GM18498 (cell line): Measurements from ENCODE around the gene IER5.
"Not testable (repeated sequence)": the region's sequence is repeated elsewhere in the genome, so short reads cannot be mapped to it uniquely, and the experiment has no call there.

Experiments
- ATAC-seq: cut with Tn5 transposase; IDR thresholded peaks from one replicate; pipeline ENCODE4 v1.9.1; 2021; ENCODE audit warnings: mild to moderate bottlenecking, moderate library complexity; ENCODE audit not compliant: unreplicated experiment

The IER5 gene

DNA sequence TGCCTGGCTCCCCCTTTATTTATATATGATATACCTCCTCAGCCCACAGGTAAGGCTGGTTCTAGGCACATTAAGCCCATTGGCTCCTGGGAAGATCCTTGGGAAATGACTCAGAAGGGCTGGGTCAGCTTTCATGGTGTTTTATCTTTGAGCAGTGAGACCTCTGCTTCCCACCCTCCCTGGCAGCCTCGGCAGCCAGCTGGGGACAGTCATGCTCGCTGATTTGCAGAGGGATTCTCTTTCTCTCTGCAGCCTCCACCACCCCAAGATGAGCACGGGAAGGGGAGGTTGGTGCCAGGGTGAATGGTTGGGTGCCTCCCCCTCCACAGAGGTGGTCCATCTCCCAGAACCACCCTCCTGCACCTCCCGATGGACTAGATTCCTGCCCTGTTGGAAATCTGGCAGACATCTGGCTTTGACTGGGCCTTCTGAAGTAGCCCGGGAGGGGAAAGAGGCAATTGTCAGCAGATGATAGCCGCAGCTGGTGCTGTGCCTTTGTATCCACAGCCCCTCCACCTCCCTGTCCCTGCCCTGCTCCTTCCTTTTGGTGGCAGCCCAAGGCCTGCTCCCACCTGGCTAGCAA is 24.6 kb downstream of the IER5 start:
- ATAC-seq: no peak

DNA sequence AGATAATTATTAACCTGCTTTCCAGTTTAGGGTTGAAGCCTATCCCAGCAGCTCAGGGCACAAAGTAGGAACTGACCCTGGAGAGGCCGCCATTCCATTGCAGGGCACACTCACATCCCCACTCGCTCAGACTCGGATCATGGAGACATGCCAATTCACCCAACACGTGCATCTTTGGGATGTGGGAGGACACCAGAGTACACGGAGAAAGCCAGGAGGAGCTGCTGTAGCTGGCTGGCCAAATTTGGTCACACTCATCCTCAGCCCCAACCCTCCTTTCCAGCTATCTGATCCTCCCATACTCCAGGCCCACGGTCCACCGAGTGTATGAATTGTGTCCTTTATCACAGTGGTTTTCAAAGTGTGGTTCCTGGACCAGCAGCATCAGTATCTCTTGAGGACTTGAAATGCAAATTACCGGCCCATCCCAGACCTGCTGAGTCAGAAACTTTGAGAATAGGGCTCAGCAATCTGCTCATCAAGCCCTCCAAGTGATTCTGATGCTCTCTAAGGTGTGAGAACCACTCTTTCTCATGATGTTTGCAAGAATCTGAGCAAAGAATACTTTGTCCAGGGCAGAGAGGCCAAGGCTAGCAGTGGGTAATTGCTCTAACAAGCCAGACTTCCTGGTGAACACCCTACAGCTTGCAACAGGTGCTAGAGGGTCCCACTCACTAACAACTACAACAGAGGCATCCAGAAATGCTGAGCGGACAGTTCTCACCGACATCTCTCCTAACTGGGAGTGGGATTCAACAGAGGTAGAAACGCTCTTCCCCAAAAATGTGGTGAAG is 26.3 kb downstream of the IER5 start:
- ATAC-seq: no peak

DNA sequence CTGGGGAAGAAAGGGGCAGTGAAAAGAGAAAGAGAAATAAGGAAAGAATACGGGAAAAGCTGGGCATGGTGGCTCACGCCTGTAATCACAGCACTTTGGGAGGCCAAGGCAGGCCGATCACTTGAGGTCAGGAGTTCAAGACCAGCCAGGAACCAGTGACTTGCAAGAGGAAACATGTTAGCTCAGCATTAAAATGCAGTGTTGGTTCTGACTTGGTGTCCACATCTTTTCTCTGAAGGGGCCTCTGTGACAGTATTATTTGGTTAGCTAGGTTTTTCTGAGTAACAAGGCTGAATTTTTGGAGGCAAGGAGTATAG is 26.8 kb downstream of the IER5 start:
- ATAC-seq: no peak

DNA sequence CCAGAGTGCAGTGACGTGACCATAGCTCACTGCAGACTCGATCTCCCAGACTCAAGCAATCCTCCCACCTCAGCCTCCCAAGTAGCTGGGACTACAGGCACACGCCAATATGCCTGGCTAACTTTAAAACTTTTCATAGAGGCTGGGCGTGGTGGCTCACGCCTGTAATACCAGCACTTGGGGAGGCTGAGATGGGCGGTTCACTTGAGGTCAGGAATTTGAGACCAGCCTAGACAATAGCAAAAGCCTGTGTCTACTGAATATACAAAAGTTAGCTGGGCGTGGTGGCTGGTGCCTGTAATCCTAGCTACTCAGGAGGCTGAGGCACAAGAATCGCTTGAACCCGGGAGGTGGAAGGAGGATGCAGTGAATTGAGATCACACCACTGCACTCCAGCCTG is 27.5 kb downstream of the IER5 start:
- not testable (repeated sequence) for ATAC-seq

DNA sequence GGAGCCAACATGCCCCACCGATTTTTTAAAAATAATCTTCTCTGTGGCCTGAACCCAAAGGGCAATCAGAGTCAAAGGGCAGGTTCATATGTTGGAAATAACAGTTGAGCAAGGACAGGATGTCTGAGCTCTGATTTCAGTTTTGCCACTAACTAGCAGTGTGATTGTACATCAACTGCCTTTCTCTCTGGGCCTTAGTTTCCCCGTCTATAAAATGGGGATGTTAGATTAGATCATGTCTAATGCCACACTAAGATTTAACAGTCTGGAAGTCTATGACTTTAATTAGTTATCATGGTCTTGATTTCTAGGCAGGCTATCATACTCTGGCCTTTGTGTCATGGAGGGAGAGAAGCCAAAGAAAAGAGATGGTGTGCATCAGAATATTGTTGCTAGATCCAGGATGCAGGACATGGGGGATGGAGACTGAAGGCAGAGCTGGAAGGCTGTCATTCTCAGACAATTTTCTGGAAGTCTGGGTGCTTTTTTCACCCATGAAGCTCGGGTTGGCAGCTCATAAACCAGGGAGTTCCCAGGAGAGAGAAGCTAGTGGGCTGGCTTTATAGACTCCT is 28.4 kb downstream of the IER5 start:
- ATAC-seq: no peak

DNA sequence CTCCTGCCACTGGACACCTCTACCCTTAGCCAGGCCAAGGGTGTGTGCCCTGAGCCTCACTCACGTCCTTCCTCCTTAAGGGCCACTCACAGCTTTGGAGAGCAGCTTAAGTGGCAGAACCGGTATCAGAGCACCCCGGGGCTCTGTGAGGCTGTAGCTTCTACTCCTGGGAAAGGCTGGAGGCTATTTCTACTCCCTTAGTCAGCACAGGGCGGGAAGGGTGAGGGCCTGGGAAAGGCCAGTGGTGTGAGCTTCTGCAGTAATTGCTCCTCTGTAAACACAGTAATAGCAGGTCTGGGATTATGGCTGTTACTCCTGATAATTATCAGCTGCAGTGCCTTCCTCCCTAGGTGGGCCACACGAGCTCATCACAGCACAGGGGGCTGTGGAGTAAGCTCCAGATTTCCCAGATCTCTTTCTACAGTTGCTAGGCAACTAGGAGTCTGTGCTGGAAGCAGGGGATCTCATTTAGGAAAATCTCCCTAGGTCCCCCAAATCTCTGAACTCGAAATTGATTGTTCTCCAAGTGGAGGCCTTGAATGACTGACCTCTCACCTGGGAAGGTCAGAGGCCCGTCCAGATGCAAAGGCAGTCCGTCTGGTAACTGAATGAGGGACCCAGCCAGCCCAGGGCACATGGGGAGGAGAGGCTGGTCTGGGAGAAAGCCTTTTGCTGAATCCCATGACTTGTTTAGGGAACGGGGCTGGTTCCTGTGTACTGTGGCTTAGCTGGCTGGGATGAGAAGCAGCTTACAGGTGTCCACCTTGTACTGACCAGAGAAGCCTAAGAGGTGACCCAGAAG is 29.3 kb downstream of the IER5 start:
- no peak for ATAC-seq

DNA sequence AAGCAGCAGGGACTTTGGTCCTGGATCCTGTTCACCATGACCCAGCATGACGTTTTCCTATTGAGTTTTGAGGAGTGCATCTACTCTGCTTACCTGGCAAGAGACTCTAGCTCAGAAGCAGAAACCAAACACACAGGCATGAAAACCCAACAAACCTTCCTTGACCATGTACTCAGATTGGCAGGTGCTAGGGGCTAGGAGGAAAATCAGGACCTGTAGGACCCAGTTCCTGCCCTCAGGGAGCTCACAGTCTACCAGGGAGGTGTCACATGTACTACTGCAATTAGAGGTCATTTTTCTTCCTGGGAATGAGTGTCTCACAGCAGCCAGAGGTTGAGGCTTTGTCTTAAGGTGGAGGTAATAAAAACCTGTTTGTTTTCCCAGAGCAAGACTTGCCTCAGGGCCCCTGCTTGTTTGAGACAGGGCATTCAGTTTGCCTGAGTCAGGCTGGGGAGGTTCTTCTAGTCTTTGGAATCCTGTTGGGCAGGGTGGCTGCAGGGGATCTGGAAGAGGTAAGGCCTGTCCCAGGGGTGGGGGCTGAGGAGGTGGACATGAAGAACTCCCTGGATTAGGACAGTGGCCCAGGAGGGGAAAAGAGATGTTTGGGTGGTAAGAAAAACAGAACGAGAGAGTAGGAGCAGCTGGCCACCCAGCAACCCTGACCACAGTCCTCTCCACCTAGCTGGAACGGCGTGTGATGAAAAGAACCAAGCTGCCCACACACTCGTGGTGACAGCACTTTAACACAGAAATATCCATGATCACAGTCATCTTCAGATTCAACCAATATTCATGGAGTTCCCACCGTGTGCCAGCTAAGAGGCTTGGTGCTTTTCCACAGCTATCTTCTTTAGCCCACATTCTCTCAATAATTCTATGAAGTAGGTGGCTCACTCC is 30.8 kb downstream of the IER5 start:
- ATAC-seq: no peak

DNA sequence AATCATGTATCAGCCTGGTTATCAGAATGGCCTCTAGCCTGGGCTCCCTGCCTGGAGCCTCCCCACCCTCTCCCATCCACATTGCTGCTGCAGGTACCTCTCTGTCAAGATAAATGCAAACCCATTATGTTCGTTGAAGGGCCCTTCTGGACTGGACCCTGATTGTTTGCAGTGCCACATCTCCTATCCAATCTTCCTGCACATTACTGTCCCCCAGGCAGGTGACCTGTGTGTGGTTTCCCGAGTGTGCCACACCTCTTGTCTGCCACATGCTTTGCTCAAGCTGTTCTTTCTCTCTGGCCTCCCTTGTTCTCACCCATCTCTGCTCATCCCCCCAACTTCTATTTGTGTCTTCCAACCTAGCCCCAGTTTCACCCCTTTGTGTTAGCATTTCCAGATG is 32.4 kb downstream of the IER5 start:
- no peak for ATAC-seq

DNA sequence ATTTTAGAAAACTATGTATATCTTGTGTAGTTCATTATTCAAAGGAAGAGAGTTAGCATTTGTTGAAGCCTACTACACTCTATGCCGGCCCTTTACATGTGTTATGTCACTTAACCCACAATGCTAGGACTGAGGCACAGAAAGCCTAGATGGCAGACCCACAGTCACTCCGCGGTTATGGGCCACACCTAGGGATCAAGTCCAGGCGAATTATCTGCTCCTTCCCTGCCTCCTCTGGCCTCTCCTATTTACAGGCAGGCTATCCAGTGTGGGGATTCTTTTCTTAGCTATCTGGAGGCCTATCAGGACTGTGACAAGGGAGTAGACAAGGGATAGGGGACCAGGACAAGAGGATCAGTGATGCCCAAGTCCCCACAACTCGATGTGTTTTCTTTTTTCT is 33.0 kb downstream of the IER5 start:
- ATAC-seq: no peak

DNA sequence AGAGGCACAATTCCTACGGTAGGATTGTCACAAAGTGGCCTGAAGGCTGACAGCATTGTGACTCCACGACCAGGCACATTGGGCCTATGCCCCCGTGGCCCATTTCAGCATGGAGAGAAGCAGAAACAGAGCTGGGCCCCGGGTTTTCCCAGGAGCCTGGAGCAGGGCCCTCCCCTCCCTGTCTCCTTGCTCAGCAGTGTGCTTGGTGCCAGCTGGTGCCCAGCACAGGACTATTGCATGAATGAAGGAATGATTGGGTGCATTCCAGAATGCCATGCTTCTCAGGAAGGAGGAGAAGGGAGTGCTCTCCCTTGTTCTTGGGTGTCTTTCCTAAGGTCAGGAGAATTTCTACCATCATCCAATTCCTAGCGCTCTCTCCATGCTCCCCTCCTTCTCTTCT is 33.7 kb downstream of the IER5 start:
- ATAC-seq: no peak

DNA sequence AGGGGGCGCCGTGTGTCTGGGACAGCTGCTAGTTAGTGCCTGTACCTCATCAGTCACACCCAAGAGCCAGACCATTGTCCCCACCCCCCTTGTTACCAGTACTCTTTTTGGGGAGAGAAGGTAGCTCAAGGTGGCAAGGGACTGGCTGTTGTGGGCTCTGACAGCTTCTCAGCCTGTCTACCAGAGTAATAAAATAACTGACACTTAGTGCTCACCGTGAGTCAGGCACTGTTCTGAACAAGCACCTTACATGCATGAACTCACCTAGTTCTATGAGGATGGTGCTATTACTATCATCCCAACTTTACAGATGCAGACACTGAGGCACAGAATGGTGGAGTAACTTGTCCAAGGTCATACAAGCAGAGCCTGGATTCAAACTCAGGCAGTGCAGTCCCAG is 34.7 kb downstream of the IER5 start:
- ATAC-seq: no peak

DNA sequence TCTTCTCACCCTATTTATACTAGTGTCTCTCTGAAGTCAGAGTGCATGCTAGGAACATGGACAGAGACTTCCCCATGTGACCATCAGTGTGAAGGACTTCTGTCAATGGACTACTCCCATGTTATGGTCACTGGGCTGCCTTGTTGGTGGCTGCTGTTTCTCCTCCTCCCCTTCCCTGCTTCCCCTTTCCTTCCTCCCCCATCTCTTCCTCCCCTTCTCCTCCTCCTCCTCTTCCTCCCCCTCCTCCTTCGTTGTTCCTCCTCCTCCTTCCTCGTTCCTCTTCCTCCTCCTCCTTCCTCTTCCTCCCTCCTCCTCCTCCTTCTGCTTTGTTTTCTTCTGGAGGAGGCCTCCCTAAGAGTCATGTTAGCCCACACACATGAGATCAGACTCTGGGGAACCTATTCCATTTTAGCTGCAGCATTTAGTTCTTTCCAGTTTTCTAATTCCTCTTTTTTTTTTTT is 35.8 kb downstream of the IER5 start:
- ATAC-seq: no peak

DNA sequence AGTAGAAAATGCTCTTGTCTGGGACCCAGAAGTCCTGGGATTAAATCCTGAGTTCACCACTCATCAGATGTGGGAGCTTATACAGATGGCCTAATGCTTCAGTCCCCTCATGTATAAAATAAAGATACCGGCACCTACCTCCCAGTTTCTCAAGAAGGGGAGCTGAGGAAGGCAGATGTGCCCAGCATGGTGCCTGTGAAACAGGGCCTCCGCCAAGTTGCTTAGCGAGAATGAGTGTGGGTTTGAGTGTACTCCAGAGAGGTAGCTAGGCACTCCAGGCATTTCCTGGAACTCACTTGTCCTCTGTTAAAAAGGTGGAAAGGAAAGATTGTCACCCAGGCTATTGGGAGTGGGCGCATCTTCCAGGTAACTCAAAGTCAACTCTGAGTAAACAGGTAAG is 37.8 kb downstream of the IER5 start:
- no peak for ATAC-seq

DNA sequence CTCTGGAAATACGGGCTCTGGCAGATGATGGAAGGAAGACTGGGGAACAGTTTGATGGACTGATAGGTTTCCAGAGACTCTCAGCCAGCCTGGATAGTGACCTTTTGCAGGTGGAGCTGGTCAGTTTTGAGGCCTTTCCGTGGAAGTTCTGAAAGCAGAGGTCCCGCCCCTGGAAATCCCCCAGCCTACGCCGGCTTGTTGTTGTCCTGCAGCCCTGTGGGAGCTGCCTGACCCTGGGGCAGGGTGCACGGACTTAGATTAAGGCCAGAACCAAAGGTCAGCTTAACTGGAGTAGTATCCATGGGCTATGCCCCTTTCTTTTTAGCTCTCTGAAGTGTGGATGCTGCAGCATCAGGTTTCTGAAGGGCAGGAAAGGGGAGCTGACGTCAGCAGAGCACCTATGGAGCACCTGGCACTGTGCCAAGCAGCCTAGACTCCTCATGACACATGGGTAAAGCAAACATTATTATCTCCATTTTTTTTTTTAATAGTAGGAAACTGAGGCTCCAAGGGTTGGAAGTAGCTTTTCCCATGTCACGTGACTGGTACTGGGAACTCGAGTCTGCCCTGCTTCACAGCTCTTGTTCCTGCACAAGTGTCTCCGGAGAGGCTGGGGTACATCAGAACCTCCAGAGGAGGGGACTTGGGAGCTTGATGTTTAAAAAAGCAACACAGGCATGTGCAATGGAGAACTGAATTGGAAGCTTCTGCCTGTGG is 38.5 kb downstream of the IER5 start:
- no peak for ATAC-seq

DNA sequence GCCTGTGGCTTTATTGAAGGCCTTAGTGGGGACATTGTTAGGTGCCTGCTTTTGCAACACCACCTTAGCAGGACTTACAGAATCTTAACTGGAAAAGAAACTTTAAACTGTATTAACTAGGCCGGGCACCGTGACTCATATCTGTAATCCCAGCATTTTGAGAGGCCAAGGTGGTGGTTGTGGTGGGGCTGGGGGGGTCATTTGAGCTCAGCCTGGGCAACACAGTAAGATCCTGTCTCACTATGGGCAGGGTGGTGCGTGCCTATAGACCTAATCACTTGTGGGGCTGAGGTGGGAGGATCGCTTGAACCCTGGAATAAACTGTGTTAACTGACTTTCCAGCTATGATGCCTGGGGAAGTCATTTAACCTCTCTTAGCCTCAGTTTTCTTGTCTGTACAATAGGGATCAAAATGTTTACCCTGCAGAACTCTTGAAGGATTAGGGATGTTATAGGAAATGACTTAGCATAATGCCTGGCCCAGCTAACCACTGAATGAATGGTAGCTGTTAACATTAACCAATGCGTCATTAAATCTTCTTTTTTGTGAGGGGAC is 39.5 kb downstream of the IER5 start:
- ATAC-seq: no peak

DNA sequence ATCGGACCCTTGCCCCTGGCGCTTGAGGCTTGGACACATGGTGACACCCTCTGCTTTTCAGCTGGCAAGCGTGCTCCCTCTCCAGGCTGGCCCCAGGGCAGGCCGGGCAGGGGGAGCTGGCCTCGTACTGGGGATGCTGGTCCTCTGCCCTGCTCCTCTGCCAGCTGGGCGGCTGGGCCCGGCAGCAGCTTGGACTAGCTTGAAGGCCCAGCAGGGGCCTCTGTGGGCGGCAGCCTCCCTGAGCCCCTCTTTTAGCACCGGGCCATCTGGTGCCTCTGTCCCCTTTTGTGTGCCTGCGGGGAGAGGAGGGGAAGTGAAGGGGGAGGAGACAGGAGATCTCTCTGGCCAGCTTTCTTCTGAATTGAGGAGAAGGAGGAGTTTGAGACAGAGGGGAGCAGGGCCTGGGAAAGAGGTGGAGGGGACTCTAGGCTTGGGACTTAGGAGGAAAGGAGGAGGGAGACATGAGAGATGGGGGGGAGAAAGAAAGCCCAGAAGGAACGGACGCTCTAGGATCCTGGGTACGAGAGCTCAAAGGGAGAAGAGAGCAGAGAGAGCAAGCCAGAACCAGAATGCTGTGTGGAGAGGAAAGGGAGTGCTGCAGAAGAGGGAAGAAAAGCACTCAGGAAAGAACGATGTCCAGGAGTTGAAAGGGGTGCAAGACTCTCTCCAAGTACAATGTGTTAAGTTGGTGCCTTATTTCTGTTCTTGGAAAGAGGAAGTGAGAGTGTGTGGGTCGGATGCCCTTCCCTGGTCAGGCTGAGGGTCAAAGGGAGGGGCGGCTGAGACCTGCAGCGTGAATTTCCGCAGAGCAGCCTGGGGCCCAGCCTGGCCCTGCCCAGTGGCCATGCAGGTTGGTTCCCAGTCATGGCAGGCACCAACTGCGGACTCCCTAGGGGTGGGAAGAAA is 40.3 kb downstream of the IER5 start:
- peak; percentile 54 for ATAC-seq

DNA sequence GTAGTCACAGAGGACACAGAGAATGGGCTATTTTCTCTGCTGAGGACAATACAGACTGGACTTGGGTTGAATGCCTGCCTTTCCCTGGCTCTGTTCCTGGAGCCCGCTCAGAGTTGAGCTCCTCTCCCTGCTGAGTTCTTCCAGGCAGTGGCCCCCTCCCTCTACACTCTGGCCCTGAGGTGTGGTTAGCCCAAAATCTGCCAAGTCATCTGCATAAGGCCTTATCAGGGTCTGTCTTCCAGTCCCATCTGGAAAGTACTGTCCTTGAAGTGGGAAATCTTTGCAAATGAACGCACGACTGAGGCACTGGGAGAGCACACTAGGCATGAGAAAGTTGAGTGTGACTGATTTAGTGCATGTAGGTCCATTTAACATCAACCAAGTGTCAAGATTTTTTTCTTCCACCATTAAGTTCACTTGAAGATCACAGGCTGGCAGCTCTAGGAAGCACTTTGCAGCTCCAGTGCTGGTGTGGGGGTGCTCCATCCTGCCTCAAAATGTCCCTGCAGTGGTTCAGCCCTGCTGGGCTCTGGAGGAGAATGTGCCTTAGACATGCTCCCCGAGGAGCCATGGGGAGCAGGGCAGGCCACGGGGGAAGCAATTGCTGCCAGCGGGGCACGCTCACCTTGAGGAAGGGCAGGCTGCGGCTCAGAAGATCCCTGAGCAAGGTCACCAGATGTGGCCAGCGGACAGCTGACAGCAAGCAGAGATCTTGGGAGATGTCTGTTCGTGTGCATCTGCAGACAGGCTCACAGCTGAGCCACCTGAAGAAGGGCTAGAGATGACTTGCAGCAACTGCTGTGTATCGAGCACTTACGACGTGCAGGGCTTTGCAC is 41.5 kb downstream of the IER5 start:
- no peak for ATAC-seq
